Left lobe of liver (tissue), 2 donors: ENCODE results near the gene COL17A1. TPM values are rescaled to one million over a fixed set of nuclear protein-coding genes. Genes with fewer than 3 reads are reported as not detected.

ENCODE experiments used
- ATAC-seq: fragments of 200-7000 bp; cut with Tn5 transposase; one replicate; pipeline ENCODE4 v1.9.1; 2020; ENCODE audit warnings: mild to moderate bottlenecking, moderate library complexity
- DNase-seq: peaks from one replicate; pipeline ENCODE4 v3.0.0-alpha.2; 2020; ENCODE audit warnings: low spot score
- total RNA-seq: library from RNA; stranded (reverse); gene quantifications from one replicate; pipeline ENCODE4 v1.2.1, GENCODE V29; 2021
- donor health status: DM: no; HTN: no; CAD: no; lungs with moderate emphysema.
- donor health status: DM: no; HTN: yes; CAD: no.

The COL17A1 gene
- total RNA-seq, 1 donor from 2014 or later: 0.13 TPM

DNA sequence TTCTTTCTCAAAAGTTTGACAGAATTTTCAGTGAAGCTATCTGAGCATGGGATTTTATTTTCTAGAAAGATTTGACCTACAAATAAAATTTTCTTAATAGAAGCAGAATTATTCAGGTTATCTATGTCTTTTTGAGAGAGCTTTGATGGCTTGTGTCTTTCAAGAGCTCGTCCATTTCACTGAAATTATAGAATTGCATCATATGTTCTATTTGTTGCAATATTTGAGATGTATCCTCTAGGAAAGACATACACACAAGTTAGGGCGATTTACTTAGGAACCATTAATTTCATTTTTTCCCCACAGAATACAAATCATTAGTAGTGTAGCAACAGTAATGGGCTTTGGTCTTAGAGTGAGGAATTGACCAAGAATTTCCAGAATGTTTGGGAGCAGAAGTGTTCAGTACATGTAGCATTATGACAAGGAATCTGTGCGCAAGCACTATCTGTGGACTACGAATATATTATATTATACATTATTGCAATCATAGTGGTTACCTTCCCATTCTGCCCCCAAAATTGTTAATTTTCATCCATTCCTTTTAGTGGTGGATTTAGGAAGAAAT is 12.8 kb upstream of the COL17A1 start:
- ATAC-seq: no peak

DNA sequence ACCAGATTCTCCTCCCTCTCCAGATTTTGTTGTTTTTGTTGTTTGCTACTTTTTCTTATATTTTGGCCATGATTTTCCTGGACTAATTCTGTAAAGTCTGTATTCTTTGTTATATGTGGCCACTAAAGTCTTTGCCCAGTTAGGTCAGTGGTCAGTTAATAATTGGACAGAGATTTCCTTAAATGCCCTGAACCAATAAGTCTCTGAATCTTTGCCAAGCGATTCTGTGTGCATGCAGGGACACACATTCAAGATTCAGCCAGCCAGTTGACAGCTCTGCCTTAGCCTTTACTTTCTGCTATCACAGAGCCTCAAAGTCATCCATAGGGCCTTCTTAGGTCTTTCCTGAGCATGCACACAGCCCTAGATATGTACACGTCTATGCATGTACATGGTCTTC is 11.0 kb upstream of the COL17A1 start:
- ATAC-seq (peak; percentile 93), DNase-seq (no peak)

More for the DNA sequence above, 12.8 kb upstream of the COL17A1 start:
- DNase-seq: no peak

DNA sequence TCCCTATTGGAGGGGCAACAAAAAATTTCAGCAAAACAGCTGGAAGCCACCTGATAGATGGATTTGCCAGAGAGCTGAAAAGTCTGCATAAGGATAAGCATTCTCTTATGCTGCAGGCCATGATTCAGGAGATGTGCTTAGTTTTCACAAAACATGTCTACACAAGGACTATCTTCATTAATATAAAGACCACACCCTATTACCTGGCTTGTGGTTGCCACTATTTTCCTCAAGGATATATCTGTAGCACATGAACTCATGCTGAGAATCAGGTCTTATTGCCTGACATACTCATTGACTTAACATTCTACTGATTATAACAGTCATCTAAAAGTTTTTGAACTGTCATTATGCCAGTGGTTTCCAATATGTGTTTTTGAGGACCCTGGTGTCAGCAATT is 7.1 kb upstream of the COL17A1 start:
- no peak for ATAC-seq
- no peak for DNase-seq

DNA sequence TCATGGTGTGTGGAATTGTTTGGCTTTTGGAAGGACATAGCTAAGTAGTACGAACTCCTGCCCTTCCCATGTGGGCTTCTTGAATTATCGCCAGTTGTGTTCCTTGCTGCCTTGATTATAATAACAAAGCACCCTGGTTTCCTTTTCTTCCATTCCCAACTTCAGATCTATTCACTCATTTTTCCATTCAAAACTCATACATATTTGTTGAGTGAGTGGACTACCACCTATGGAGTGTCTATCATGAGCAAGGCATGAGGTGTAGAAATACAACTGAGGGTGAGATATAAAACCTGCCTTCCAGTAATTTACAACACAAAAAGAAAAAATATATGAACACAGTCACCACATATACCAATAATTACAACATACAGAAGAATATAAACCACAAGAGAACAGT is 4.9 kb upstream of the COL17A1 start:
- ATAC-seq (no peak), DNase-seq (no peak)

DNA sequence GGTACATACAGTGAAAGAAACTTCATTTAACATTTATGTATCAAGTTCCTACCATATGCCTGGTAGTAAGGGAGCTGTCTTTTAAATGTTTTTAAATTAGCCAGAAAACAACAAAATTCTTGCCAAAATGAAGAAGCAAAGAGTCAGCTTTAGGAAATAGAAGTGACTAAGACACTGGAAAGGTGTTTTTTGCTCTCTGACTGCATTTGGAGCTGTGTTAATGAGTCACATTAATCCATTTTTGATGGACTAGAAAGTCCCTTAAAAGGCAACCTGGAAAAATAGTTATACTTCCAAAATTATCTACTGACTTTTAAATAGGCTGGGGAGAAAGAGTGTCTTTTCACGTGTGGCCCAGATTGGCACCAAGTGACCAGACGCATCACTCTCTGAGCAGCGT is 3.9 kb upstream of the COL17A1 start:
- DNase-seq (no peak), ATAC-seq (no peak)

DNA sequence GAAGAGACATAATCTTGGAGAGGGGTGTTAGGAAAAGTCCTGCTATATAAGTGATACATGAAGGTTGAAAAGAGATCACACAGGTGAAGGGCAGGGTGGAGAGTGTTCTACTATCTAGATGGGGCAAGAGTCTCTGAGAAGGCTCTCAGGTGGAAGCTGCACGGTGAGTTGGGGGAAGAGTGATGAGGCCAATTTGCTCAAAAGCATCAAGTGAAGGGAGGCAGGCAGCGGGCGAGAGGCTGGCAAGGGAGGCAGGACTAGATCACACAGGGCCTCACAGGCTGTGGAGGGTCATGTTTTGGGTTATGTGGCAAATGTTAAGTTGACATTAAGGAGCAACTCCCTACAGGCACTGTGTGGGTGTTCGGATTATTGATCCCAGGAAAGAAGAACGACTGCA is 2.6 kb upstream of the COL17A1 start:
- ATAC-seq (no peak), DNase-seq (no peak)

DNA sequence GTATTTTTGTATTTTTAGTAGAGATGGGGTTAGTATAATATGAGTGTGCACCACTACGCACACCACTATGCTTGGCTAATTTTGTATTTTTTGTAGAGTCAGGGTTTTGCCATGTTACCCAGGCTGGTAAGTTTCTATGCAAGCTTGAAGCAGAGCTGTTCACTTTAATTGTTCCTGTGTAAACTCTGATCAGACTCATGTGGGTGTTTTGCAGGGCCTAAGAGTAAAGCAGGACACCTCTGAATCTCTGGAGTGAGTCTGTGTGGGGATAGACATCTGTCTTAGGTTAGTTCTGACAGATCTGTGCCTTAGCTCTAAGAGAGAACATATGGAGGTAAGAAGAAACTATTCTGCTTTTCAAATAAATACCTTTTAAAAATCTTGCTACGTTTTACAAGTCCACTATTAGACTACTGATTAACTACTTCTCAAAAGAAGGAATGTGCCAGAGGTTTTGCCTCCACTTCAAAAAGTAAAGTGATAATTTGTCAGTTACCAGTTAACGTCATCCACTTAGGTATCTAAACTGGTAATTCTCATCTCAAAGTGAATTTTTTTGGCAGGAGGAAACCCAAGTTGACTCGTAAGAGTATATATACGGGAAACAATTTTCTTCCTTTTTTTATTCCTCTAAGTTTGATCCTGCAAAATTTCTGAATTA is 1.1 kb downstream of the COL17A1 start:
- ATAC-seq (no peak), DNase-seq (no peak)

DNA sequence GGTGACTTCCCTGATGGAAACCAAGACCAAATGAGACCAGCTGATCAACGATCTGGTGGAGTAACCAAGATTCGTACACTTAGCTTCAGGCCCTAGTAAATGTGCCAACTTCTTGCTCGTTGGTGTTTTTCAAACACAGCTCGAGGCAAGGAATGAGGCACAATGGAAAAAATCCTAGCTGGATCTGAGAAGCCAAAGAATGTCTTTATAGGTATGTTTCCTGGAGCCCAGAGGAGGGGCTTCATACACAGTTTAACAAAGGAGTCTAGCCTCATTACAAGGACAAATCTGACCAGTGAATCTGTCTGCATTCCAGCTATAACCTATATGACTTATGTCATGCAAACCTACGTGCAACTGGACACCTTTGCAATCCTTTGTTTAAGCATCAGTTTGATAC is 3.7 kb downstream of the COL17A1 start:
- DNase-seq (no peak), ATAC-seq (no peak)

DNA sequence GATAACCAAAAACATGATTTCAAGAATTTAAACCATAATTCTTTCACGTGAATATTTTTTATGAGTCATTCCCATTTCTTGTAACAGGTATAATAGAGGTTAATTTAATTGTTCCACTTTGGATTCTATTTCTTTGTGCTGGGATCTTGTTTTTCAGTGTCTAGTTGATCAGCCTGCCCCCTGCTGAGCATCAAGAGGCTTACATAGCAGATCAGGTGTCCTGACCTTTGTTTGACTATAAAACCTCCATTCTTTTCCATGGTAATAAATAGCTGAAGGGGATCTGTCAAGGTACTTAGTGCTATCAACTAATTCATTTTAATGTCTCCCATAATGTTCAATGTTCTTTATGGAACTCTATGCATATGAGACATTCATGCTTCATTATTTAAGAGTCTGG is 4.9 kb downstream of the COL17A1 start:
- DNase-seq: no peak
- peak; percentile 63 for ATAC-seq

DNA sequence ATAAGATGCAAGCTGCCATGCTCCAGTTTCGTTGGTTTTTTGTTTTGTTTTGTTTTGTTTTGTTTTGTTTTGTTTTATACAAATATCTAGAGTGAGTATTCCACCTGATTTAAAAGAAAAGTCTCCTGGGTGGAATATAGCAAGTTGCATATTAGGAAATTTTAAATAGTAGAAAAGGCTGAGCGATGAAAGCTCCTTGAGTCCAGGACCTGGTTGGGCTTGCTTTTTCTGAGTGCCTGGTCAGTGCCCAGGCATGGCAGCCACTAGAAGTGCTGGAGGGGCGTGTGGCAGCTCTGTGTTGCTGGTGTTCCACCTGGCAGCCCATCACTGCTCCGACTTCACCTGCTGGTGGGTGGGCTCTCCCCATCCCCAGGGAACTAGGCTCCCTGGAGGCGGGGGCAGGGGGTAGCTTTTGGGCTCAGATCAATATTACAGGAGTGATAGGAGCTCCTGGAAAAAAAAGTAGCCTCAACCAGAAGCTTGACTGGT is 8.0 kb downstream of the COL17A1 start:
- ATAC-seq (no peak), DNase-seq (no peak)

DNA sequence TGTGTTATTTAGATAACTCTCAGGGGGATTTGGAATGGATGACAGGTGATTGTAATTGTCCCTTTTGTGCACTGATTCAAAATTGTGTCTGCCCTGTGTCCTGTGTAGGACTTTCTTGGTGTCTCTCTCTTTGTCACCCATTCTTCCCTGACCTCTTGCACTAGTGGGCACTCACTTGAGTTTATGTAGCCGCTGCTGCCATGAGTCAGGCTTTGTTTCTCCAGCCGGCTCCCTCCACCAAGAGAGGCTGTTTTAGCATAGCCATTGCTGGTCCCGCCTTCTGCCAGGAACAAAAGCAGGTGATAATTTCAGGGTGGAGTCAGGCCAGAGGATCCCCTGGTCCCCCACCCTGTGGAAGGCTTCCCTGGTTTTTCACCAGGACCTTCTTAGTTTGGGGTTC is 8.4 kb downstream of the COL17A1 start:
- DNase-seq: no peak
- ATAC-seq: no peak

DNA sequence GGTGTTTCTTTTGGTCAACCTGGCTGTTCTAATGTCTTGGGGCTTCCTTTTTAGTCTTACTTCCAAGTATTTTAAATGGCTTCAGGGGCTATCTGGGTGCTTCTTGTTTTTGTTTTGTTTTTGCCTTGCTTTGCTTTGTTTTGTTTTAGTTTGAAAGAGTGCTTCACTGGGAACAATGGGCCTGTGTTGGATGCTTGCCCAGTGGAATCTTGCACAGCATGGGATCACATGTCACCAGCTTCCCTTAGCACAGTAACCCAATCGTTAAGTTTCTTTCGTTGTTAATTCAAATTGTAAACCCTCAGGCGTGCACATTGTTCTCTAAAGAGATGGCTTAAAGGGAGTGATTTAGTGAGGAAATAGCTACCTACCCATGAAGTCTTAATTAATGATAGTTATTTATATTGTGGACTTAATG is 8.9 kb downstream of the COL17A1 start:
- DNase-seq: peak; percentile 60

DNA sequence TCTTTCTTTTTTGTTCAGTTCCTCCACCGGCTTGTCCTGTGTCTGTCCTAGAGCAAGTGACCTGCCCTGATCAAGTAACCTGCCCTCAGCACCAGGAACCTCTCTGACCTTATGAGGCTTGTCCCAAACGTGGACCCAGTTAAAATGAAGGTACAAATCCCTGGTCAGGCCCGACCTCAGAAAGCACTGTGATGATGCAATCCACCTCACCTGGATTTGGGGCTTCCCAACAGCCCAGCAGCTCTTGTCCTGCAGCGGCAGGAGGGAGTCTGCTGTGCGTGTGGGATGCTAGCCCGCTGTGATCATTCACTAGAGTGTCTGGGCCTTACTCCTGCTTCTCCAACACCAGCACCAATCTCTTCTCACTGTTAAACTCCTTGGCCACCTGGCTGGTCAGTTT is 11.2 kb downstream of the COL17A1 start:
- no peak for ATAC-seq
- DNase-seq: no peak

More for the DNA sequence above, 8.9 kb downstream of the COL17A1 start:
- peak; percentile 82 for ATAC-seq

DNA sequence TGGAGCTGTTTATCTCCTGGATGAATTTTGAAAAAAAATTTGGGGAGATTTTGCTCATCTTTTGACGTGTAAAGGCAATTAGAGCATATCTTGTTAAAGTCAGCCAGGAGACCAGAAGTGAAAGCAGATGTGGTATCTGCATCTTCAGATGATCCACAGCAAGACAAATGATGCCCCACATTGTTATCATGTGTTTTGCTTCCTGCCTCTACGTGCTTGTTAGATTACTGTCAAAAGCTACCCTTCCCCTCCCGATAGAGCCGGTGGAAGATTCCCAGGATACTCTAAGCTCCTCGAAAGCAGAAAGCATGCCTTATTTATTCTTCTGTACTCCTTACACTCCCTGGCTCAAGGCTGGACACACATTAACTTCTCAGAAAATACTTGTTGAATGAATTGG is 12.9 kb downstream of the COL17A1 start:
- DNase-seq (no peak), ATAC-seq (no peak)

DNA sequence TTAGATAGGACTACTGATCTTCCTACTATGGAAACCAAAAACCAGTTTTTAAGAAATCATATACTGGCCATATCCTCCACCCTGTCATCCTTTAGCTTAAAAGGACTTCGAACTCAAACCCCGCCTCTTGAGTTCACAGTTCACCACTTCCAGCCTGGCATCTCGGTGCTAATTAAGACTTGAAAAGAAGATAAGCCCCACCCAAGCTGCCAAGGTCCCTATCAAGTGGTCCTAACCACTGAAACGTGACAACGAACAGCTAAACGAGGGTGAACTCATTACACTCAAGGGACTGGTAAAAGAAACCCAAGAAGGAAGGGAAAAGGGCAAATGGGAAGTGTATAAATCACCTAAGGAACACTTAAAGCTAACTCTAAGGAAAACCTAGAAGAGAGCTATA is 16.1 kb downstream of the COL17A1 start:
- ATAC-seq: no peak
- DNase-seq: no peak

DNA sequence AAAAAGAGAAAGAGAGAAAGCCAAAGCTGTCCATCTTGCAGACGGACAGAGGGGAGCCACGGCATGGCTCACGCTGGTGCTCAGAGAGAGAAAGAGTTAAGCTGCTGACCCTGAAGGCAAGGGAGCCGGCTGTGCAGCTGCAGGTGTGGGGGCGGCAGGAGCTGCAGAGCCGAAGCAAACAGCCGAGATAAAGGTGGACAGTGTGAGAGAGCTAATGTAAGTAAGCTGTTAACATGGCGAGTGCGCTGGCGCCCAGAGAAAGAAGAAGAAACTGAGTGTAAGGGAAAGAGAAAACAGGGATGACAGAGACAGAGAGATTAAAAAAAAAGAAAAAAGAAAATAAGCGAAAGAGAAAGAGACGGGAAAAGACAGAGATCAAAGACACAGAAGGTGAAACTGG is 18.2 kb downstream of the COL17A1 start:
- no peak for DNase-seq

DNA sequence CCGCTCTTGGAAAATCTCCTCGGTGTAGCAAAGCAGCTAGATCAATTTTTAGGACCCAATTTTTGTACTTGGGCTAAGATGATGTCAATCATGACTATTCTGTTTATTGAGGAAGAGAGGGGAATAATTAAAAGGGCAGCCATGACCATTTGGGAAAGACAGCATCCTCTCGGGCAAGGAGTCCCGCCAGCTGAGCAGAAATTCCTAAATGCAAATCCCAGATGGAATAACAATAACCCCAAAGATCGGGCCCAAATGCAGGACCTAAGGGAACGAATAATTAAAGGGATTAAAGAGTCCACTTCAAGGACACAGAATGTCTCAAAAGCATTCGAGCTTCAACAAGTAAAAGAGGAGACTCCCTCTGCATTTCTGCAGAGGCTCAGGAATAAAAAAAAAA is 18.7 kb downstream of the COL17A1 start:
- DNase-seq (no peak), ATAC-seq (no peak)

More for the DNA sequence above, 18.2 kb downstream of the COL17A1 start:
- ATAC-seq: no peak

DNA sequence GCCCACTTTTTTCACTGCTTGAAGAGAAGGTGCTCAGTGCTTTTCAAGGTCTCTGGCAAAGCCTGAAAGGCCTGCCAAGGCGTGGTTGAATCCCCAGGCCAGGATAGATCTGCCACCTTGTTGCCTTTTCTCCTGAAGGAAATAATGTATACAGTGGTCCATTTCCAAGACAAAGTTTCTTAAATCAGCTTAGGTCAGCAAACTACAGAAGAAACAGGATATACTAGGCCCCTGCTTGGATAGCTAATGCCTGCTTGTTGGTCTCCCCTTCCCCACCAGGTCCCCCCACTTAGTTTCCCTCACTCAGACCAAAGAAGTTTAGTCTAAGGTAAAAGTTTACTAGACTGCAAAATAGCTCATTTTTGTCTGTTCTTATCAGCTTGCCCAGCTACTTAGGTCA is 19.9 kb downstream of the COL17A1 start:
- DNase-seq (no peak), ATAC-seq (no peak)

DNA sequence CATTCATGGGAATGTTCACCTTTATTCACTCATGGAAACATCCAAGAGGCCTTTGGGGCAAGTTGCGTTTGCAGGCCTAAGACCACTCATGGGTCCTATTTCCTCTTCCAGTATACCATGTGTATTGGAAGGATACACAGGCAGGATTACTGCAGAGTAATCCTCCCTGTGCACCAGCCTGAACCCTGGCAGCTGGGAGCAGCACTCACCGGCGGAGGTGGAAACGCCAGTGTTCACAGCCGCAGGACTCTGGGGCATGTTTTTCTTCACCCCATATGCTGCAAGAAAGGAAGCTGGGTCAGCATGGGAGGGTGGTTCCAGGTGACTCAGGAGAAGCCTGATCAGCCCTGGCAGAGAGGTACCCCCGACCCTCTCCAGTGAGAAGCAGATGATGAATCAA is 24.5 kb downstream of the COL17A1 start:
- no peak for ATAC-seq

DNA sequence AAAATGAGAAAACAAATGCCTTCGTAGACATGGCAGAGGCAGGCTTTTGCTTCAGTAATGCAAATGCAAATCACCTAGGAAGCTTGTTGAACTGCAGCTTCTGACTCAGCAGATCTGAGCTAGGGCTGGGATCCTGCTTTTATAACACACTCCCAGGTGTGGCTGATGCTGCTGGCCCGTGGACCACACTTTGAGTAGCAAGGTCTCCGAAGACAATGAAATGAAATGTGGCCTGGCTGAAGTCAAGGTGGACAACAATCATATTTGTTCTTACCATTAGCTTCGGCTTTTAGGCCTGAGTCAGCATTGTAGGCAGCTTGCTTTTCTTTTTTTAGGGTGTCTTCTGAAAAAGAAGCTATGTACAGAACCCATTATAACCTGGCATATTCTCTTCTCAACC is 26.3 kb downstream of the COL17A1 start:
- ATAC-seq (no peak), DNase-seq (no peak)

More for the DNA sequence above, 24.5 kb downstream of the COL17A1 start:
- no peak for DNase-seq

DNA sequence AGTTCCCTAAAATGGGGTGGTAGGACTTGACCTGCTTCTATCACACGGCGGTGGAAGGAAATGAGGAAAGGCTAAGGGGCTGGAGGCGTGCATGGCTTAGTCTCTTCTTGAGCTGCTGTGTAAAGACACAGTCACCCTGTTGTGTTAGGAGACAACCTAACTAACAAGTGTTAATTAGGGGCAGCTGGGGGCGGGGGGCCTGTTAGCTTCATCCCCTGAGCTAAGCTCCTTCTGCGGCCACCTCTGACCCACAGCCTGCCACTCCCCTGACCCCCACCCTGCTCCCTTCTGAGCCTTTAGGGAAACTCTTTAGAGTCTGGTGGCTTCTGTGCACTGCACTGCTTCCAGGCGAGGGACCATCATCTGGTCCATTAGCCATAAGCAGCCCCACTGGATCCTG is 28.0 kb downstream of the COL17A1 start:
- DNase-seq: no peak
- ATAC-seq: no peak

DNA sequence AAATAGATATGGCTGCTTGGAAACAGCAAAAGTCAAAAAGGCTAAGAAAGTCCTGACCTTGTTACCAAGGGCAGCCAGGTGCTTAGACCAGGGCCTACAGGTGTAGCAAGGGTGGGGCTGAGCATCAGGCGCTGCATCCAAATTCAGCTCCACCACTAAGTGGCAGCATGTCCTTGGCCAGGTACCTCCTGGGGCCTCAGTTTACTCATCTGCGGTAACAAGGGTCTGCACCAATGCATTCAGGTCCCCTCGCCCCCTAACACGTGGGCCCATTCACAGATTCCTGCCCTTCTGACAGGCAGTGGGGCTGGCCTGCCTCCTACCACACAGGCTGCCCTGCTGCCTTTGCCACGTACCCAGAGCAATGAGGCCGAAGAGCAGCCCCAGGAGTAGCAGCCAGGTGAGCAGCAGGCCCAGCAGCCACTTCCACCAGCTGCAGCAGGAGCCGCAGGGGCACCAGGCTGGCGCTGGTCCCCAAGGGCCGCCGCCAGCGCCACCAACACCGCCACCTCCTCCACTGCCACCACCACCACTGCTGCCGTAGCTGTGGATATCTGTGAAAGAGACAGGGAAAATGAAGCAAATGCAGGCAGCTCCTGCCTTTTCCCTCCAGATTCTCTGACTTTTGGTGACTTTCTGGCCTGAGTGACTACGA is 28.9 kb downstream of the COL17A1 start:
- DNase-seq (no peak), ATAC-seq (no peak)
